ENCODE measurements around the gene KCTD8. TPM values are rescaled to one million over a fixed set of nuclear protein-coding genes. Genes with fewer than 3 reads are reported as not detected.

Gene KCTD8
- total RNA-seq, 2 experiments from 2014 or later, result not detected

- no peaks in the 10 kb centered on the region for H3K36me3 ChIP-seq (ENCODE audit: insufficient read depth, low read length)
- no peak for DNase-seq
- Mint-ChIP-seq H3K36me3 (ENCODE audit: low read depth) (no peaks in the 10 kb centered on the region), H3K4me3 (no peak overlapping the region), H3K9me3 (peaks cover 4% of the 10 kb centered on the region), H3K4me1 (ENCODE audit: low read depth) (no peaks in the 10 kb centered on the region), H3K27ac (no peak overlapping the region), H3K27me3 (no peaks in the 10 kb centered on the region)
- H3K4me3 ChIP-seq (ENCODE audit: low read length), result no peak overlapping the region
- intact Hi-C loops (cut with DNase I, micrococcal nuclease), result no loop called here
- peaks cover 0 to 4% of the 10 kb centered on the region in 2 experiments for H3K9me3 ChIP-seq (ENCODE audit: control insufficient read depth in 1 of 2, insufficient read depth in 1 of 2, low read length in 2 of 2)
- ATAC-seq (ENCODE audit: poor library complexity), result no peak
- no peaks in the 10 kb centered on the region for H3K4me1 ChIP-seq (ENCODE audit: insufficient read depth, low read length)
- CTCF ChIA-PET, result no interaction called here
- POLR2A ChIA-PET, result no interaction called here
- no peak overlapping the region for H3K27ac ChIP-seq (ENCODE audit: low read depth in 1 of 2, low read length in 2 of 2)
- TF ChIP-seq CTCF (IDR thresholded peaks at IDR 0.05), result no peak
- no peaks in the 10 kb centered on the region for H3K27me3 ChIP-seq (ENCODE audit: control insufficient read depth in 1 of 2, insufficient read depth in 2 of 2, low read length in 2 of 2)
These were observed 216.3 kb downstream of the KCTD8 start for GRCh38 chr4:44232262-44232661.

- H3K27ac Mint-ChIP-seq, result no peak overlapping the region
- ChIA-PET CTCF (no interaction called here), POLR2A (no interaction called here)
- H3K36me3 ChIP-seq (ENCODE audit: insufficient read depth, low read length), result no peaks in the 10 kb centered on the region
- no peaks in the 10 kb centered on the region for H3K27me3 ChIP-seq (ENCODE audit: control insufficient read depth in 1 of 2, insufficient read depth in 2 of 2, low read length in 2 of 2)
- no peak overlapping the region for H3K4me3 ChIP-seq (ENCODE audit: low read length)
- no peak for TF ChIP-seq CTCF (IDR thresholded peaks at IDR 0.05)
- ATAC-seq (ENCODE audit: poor library complexity) (no peak), DNase-seq (no peak)
- H3K36me3 Mint-ChIP-seq (ENCODE audit: low read depth), result no peaks in the 10 kb centered on the region
- H3K4me1 ChIP-seq (ENCODE audit: insufficient read depth, low read length), result no peaks in the 10 kb centered on the region
- no peak overlapping the region for H3K27ac ChIP-seq (ENCODE audit: low read depth in 1 of 2, low read length in 2 of 2)
- peaks cover 4% of the 10 kb centered on the region for H3K9me3 Mint-ChIP-seq
- H3K4me3 Mint-ChIP-seq, result no peak overlapping the region
- intact Hi-C loops (cut with DNase I, micrococcal nuclease), result no loop called here
- H3K27me3 Mint-ChIP-seq, result no peaks in the 10 kb centered on the region
- H3K9me3 ChIP-seq (ENCODE audit: control insufficient read depth in 1 of 2, insufficient read depth in 1 of 2, low read length in 2 of 2), result peaks cover 0 to 4% of the 10 kb centered on the region in 2 experiments
- no peaks in the 10 kb centered on the region for H3K4me1 Mint-ChIP-seq (ENCODE audit: low read depth)
These were observed 217.6 kb downstream of the KCTD8 start for GRCh38 chr4:44231006-44231405.

GRCh38 chr4:44228326-44228725 lies 220.3 kb downstream of the KCTD8 start:
- intact Hi-C loops (cut with DNase I, micrococcal nuclease), result no loop called here
- no peak for ATAC-seq (ENCODE audit: poor library complexity)
- no peak overlapping the region for H3K27ac Mint-ChIP-seq
- Histone ChIP-seq H3K9me3 (ENCODE audit: control insufficient read depth in 1 of 2, insufficient read depth in 1 of 2, low read length in 2 of 2) (peaks cover 0 to 5% of the 10 kb centered on the region in 2 experiments), H3K4me1 (ENCODE audit: insufficient read depth, low read length) (no peaks in the 10 kb centered on the region), H3K4me3 (ENCODE audit: low read length) (no peak overlapping the region), H3K27ac (ENCODE audit: low read depth in 1 of 2, low read length in 2 of 2) (no peak overlapping the region), H3K36me3 (ENCODE audit: insufficient read depth, low read length) (no peaks in the 10 kb centered on the region), H3K27me3 (ENCODE audit: control insufficient read depth in 1 of 2, insufficient read depth in 2 of 2, low read length in 2 of 2) (no peaks in the 10 kb centered on the region)
- H3K4me1 Mint-ChIP-seq (ENCODE audit: low read depth), result no peaks in the 10 kb centered on the region
- H3K4me3 Mint-ChIP-seq, result no peak overlapping the region
- H3K9me3 Mint-ChIP-seq, result peaks cover 7% of the 10 kb centered on the region
- ChIA-PET CTCF (no interaction called here), POLR2A (no interaction called here)
- H3K27me3 Mint-ChIP-seq, result no peaks in the 10 kb centered on the region
- DNase-seq, result no peak
- TF ChIP-seq CTCF (IDR thresholded peaks at IDR 0.05), result no peak
- H3K36me3 Mint-ChIP-seq (ENCODE audit: low read depth), result no peaks in the 10 kb centered on the region
